H9 (cell line): ENCODE results near the gene ADAD2. TPM values are rescaled to one million over a fixed set of nuclear protein-coding genes. Genes with fewer than 3 reads are reported as not detected.

Source experiments
- DNase-seq: peaks from one replicate; pipeline ENCODE4 v3.0.0-alpha.2; 2017
- H2AFZ ChIP-seq: one replicate; pipeline ENCODE4 v1.6.1; 2013; ENCODE audit warnings: mild to moderate bottlenecking, low read length, control low read depth, moderate library complexity
- H2AK5ac ChIP-seq: 2 replicates; pipeline ENCODE4 v1.6.1; 2013; ENCODE audit warnings: low read length, control low read depth, mixed read lengths; ENCODE audit not compliant: insufficient read length
- H2BK120ac ChIP-seq: one replicate; pipeline ENCODE4 v1.6.1; 2013; ENCODE audit warnings: low read depth, mild to moderate bottlenecking, low read length, control low read depth, inconsistent platforms; ENCODE audit not compliant: poor library complexity, severe bottlenecking
- H2BK12ac ChIP-seq: 2 replicates; pipeline ENCODE4 v1.6.1; 2013; ENCODE audit warnings: low read length, control low read depth, mixed read lengths, low read depth; ENCODE audit not compliant: insufficient read length
- H2BK15ac ChIP-seq: 2 replicates; pipeline ENCODE4 v1.6.1; 2013; ENCODE audit warnings: low read depth, low read length, control low read depth
- H2BK20ac ChIP-seq: one replicate; pipeline ENCODE4 v1.6.1; 2013; ENCODE audit warnings: low read depth, mild to moderate bottlenecking, low read length, control low read depth, inconsistent platforms; ENCODE audit not compliant: poor library complexity, severe bottlenecking
- H2BK5ac ChIP-seq: 2 replicates; pipeline ENCODE4 v1.6.1; 2013; ENCODE audit warnings: low read length, control low read depth, mixed read lengths; ENCODE audit not compliant: insufficient read length
- H3K14ac ChIP-seq: 2 replicates; pipeline ENCODE4 v1.6.1; 2013; ENCODE audit warnings: low read length, control low read depth; ENCODE audit not compliant: insufficient read depth
- H3K18ac ChIP-seq: 2 replicates; pipeline ENCODE4 v1.6.1; 2013; ENCODE audit warnings: low read depth, mild to moderate bottlenecking, mixed read lengths, low read length, control low read depth; ENCODE audit not compliant: insufficient read length
- H3K23ac ChIP-seq: 2 replicates; pipeline ENCODE4 v1.6.1; 2013; ENCODE audit warnings: low read length, control low read depth, mixed read lengths, low read depth; ENCODE audit not compliant: insufficient read length
- H3K23me2 ChIP-seq: 2 replicates; pipeline ENCODE4 v1.6.1; 2013; ENCODE audit warnings: low read depth, mild to moderate bottlenecking, mixed read lengths, low read length, control low read depth; ENCODE audit not compliant: insufficient read length, poor library complexity, severe bottlenecking
- H3K27ac ChIP-seq: 2 replicates; pipeline ENCODE4 v1.5.1; 2013; ENCODE audit warnings: low read length, control low read depth, mixed read lengths, low read depth; ENCODE audit not compliant: insufficient read length
- H3K27me3 ChIP-seq: 2 replicates; pipeline ENCODE4 v1.6.1; 2013; ENCODE audit warnings: low read length, control low read depth, inconsistent platforms; ENCODE audit not compliant: insufficient read depth
- H3K4ac ChIP-seq: 2 replicates; pipeline ENCODE4 v1.6.1; 2013; ENCODE audit warnings: low read depth, mild to moderate bottlenecking, control low read depth, inconsistent platforms, low read length, moderate library complexity
- H3K4me1 ChIP-seq: 2 replicates; pipeline ENCODE4 v1.6.1; 2013; ENCODE audit warnings: low read length, control low read depth, inconsistent platforms; ENCODE audit not compliant: insufficient read depth
- H3K4me2 ChIP-seq: 2 replicates; pipeline ENCODE4 v1.6.1; 2013; ENCODE audit warnings: low read length, control low read depth, mixed read lengths; ENCODE audit not compliant: insufficient read length, insufficient read depth
- H3K56ac ChIP-seq: 2 replicates; pipeline ENCODE4 v1.6.1; 2013; ENCODE audit warnings: low read depth, mild to moderate bottlenecking, mixed read lengths, low read length, control low read depth; ENCODE audit not compliant: insufficient read length
- H3K79me1 ChIP-seq: 2 replicates; pipeline ENCODE4 v1.6.1; 2013; ENCODE audit warnings: low read depth, mild to moderate bottlenecking, moderate library complexity, low read length, control low read depth, inconsistent platforms; ENCODE audit not compliant: insufficient read depth, poor library complexity, severe bottlenecking
- H3K79me2 ChIP-seq: 2 replicates; pipeline ENCODE4 v1.6.1; 2013; ENCODE audit warnings: low read length, control low read depth, inconsistent platforms; ENCODE audit not compliant: insufficient read depth
- H3K9ac ChIP-seq: 2 replicates; pipeline ENCODE4 v1.6.1; 2013; ENCODE audit warnings: low read length, control low read depth, mixed read lengths; ENCODE audit not compliant: insufficient read length; ENCODE audit errors: extremely low read depth
- H3K9me3 ChIP-seq: one replicate; pipeline ENCODE4 v1.6.1; 2013; ENCODE audit warnings: low read depth, low read length, inconsistent platforms; ENCODE audit not compliant: control insufficient read depth
- H3T11ph ChIP-seq: one replicate; pipeline ENCODE4 v1.6.1; 2013; ENCODE audit warnings: mild to moderate bottlenecking, low read length, control low read depth, inconsistent platforms
- H4K20me1 ChIP-seq: one replicate; pipeline ENCODE4 v1.6.1; 2013; ENCODE audit not compliant: control insufficient read depth, insufficient read length, insufficient read depth
- H4K5ac ChIP-seq: 2 replicates; pipeline ENCODE4 v1.6.1; 2013; ENCODE audit warnings: low read depth, mild to moderate bottlenecking, mixed read lengths, low read length, control low read depth; ENCODE audit not compliant: insufficient read length
- H4K8ac ChIP-seq: replicated peaks from 2 replicates; pipeline ENCODE4 v1.6.1; 2013; ENCODE audit warnings: low read length, control low read depth, mixed read lengths, low read depth; ENCODE audit not compliant: insufficient read length
- H4K91ac ChIP-seq: 2 replicates; pipeline ENCODE4 v1.6.1; 2013; ENCODE audit warnings: low read depth, mild to moderate bottlenecking, moderate library complexity, mixed read lengths, low read length, control low read depth; ENCODE audit not compliant: insufficient read length
- H3K27ac Mint-ChIP-seq, 3 experiments: 2 replicates in 2 of 3; 3 replicates in 1 of 3; pipeline ENCODE4 v1.8.0; 2020 to 2021; ENCODE audit warnings: mixed read lengths in 3 of 3, mild to moderate bottlenecking in 1 of 3, moderate library complexity in 1 of 3
- H3K27me3 Mint-ChIP-seq: 2 replicates; pipeline ENCODE4 v1.8.0; 2021; ENCODE audit warnings: low read depth, mild to moderate bottlenecking, moderate library complexity, mixed read lengths
- H3K36me3 Mint-ChIP-seq, 3 experiments: 2 replicates in 2 of 3; 3 replicates in 1 of 3; pipeline ENCODE4 v1.8.0; 2020 to 2021; ENCODE audit warnings: low read depth in 3 of 3, mixed read lengths in 3 of 3; ENCODE audit not compliant: insufficient read depth in 1 of 3
- H3K4me1 Mint-ChIP-seq, 2 experiments: 2 replicates each; pipeline ENCODE4 v1.8.0; 2020; ENCODE audit warnings: mixed read lengths in 2 of 2
- H3K4me3 Mint-ChIP-seq, 2 experiments: 2 replicates in 1 of 2; 3 replicates in 1 of 2; pipeline ENCODE4 v1.8.0; 2020 to 2021; ENCODE audit warnings: mild to moderate bottlenecking in 2 of 2, mixed read lengths in 2 of 2, moderate library complexity in 1 of 2
- H3K9me3 Mint-ChIP-seq, 2 experiments: 2 replicates in 1 of 2; 3 replicates in 1 of 2; pipeline ENCODE4 v1.8.0; 2020; ENCODE audit warnings: mild to moderate bottlenecking in 2 of 2, mixed read lengths in 2 of 2, moderate library complexity in 1 of 2
- WGBS: extraction: QIAGEN DNeasy Blood & Tissue Kit; methylation state at CpG from one replicate; pipeline ENCODE4 v1.1.7; 2013; ENCODE audit warnings: missing lambda C conversion rate, low lambda C conversion rate, mixed read lengths; ENCODE audit not compliant: insufficient read length; ENCODE audit errors: extremely low coverage; 5-methylcytosine and 5-hydroxymethylcytosine counted together
- total RNA-seq: library from RNA; stranded (reverse); gene quantifications from 2 replicates; pipeline ENCODE4 v1.2.1, GENCODE V29; 2021
- TF ChIP-seq, protein P1 (sequence below): fragments of 200-600 bp; sonication (generic); conservative IDR thresholded peaks from 3 replicates; pipeline ENCODE4 v1.8.0; 2021; ENCODE audit warnings: antibody characterized with exemption, mild to moderate bottlenecking

ADAD2 gene
- total RNA-seq, 1 experiment from 2014 or later: 1.0 TPM

DNA sequence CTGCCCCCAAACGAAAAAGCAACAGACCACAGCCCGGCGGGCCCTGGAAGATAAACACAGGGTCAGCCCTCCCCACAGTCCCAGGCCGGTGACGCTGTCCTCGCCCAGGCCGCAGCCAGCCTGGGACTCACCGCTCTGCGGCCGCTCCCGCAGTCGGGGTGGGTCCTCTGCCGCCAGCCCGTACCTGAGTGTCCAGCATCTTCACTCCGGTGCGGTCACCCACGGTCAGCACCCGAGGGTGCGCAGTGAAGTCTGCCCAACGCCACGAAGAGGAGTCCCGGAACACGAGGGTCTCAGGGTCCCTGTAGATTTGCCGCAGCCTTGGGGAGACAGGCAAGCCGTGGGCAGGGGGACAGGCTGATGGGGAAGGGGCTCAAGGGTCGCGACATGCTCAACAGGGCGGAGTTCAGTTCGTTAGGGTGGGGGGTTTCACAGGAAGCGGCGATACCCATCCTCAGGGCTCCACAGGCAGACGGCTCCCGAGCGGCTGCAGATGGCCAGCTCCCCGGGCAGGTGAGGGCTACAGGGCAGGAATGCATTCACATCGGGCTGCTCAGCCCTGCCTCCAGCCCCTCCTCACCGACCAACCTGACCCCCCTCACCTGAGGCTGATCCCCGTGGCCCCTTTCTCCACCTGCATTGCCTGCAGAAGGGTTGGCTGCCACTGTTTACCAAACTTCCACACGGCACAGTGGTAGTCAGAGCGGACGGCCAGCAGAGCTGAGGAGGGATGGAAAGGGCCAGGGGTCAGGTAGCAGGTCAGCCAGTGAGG is 9.6 kb upstream of the ADAD2 start:
- Histone ChIP-seq H3K27ac (no peak overlapping the region), H3K14ac (no peak overlapping the region), H3K27me3 (no peaks in the 10 kb centered on the region), H3K23me2 (peaks cover 5% of the 10 kb centered on the region), H3K79me2 (peaks cover 6% of the 10 kb centered on the region; the same call in 1 of the 2 replicates), H3K9ac (no peak overlapping the region), H2AFZ (no peak overlapping the region), H4K5ac (no peak overlapping the region), H3K56ac (no peak overlapping the region), H2AK5ac (no peak overlapping the region), H3K79me1 (peaks cover 6% of the 10 kb centered on the region), H2BK12ac (no peak overlapping the region), H4K91ac (no peak overlapping the region), H4K20me1 (no peaks in the 10 kb centered on the region), H3K4me1 (no peaks in the 10 kb centered on the region), H3T11ph (no peak overlapping the region), H3K4ac (no peak overlapping the region), H2BK20ac (no peak overlapping the region), H3K18ac (no peak overlapping the region), H2BK15ac (no peak overlapping the region), H4K8ac (no peak overlapping the region), H2BK120ac (no peak overlapping the region), H3K23ac (no peak overlapping the region), H3K9me3 (no peaks in the 10 kb centered on the region), H2BK5ac (no peak overlapping the region), H3K4me2 (no peak overlapping the region)
- DNase-seq: no peak
- TF ChIP-seq, protein P1, sequence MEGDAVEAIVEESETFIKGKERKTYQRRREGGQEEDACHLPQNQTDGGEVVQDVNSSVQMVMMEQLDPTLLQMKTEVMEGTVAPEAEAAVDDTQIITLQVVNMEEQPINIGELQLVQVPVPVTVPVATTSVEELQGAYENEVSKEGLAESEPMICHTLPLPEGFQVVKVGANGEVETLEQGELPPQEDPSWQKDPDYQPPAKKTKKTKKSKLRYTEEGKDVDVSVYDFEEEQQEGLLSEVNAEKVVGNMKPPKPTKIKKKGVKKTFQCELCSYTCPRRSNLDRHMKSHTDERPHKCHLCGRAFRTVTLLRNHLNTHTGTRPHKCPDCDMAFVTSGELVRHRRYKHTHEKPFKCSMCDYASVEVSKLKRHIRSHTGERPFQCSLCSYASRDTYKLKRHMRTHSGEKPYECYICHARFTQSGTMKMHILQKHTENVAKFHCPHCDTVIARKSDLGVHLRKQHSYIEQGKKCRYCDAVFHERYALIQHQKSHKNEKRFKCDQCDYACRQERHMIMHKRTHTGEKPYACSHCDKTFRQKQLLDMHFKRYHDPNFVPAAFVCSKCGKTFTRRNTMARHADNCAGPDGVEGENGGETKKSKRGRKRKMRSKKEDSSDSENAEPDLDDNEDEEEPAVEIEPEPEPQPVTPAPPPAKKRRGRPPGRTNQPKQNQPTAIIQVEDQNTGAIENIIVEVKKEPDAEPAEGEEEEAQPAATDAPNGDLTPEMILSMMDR: no peak
- Mint-ChIP-seq H3K4me3 (no peak overlapping the region), H3K27ac (no peak overlapping the region), H3K4me1 (peaks cover 8 to 13% of the 10 kb centered on the region in 2 experiments), H3K36me3 (peaks cover 14 to 65% (median 61%) of the 10 kb centered on the region in 3 experiments; a peak in 6 of 7 replicates), H3K27me3 (peaks cover 2% of the 10 kb centered on the region; the same call in 1 of the 2 replicates), H3K9me3 (no peaks in the 10 kb centered on the region)
- no CpG with 5 or more reads among the region's 41 CpGs for WGBS
